HG03025 (cell line): ENCODE data around the gene BCR.
"Not testable (repeated sequence)": the region's sequence is repeated elsewhere in the genome, so short reads cannot be mapped to it uniquely, and the experiment has no call there.

Experiments
- ATAC-seq: cut with Tn5 transposase; IDR thresholded peaks from one replicate; pipeline ENCODE4 v1.9.1; 2021; ENCODE audit warnings: mild to moderate bottlenecking, moderate library complexity; ENCODE audit not compliant: unreplicated experiment, low FRiP score

Gene BCR

DNA sequence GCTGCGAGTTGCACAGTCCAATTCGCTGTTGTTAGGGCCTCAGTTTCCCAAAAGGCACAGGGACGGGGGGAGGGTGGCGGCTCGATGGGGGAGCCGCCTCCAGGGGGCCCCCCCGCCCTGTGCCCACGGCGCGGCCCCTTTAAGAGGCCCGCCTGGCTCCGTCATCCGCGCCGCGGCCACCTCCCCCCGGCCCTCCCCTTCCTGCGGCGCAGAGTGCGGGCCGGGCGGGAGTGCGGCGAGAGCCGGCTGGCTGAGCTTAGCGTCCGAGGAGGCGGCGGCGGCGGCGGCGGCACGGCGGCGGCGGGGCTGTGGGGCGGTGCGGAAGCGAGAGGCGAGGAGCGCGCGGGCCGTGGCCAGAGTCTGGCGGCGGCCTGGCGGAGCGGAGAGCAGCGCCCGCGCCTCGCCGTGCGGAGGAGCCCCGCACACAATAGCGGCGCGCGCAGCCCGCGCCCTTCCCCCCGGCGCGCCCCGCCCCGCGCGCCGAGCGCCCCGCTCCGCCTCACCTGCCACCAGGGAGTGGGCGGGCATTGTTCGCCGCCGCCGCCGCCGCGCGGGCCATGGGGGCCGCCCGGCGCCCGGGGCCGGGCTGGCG, at the start of gene BCR:
Gene BCR, plus strand, starts transcription at position 209 of the 592 bp plus-strand sequence. CDS start 452 bp downstream, outside the sequence.
- ATAC-seq, result peak; percentile 47

DNA sequence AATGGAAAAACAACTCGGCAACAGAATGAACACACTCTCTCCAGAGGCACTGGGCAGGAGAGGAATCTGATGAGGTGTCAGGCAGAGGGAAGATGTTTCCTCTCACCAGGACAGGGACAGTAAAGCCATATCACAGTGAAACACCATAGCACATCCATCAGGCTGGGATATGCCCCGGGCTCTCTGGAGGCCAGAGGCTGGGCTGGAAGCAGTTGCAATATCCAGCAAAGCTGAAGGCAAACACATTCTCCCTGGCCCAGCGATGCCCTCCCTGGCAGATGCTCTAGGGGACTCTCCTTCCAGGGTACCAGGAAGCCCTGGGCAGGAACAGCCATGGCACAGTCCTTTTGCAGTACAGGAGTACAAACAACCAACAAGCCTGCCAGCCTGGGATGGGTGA, 49.6 kb upstream of the BCR start:
- ATAC-seq, result no peak

DNA sequence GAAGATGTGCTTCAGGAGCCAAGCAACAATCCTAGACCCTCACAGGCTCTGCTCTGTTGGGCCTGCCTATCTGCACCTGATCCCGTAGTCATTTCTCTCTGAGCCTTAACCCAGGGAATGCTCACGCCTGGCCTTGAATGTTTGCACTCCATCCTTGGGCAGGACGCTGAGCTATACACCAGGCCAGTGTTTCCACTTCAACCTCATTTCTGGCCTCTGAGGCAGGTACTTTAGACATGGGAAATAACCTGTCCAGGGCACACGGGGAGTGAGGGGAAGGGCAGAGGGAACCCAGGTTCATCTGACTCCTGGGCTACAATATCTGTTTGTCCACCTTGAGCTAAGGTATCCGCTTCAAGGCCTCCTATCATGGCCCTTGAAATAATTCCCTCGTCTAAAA, 48.4 kb upstream of the BCR start:
- no peak for ATAC-seq

DNA sequence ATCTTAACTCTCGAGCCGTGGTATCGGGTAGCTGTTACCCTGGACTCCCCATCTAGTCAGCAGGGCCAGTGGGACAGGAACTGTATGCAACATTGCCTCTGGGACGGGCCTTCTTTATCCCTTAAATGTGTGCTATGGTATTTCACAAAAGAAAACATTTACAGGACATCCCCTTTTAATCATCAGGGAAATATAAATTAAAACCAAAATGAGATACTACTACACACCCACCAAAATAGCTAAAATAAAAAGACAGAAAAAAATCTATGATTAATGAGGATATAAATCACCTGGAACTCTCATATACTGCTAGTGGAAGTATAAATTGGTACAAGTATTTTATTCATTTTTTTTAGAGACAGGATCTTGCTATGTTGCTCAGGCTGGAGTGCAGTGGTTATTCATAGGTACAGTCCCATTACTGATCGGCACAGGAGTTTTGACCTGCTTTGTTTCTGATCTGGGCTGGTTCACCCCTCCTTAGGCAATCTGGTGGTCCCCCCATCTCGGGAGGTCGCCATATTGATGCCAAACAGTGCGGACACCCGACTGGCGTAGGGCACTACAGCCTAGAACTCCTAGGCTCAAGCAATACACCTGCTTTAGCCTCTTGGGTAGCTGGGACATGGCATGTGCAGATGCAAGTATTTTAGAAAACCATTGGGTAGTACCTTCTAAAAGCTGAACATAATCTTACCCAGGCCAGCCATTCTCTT, 47.8 kb upstream of the BCR start:
- no peak for ATAC-seq

DNA sequence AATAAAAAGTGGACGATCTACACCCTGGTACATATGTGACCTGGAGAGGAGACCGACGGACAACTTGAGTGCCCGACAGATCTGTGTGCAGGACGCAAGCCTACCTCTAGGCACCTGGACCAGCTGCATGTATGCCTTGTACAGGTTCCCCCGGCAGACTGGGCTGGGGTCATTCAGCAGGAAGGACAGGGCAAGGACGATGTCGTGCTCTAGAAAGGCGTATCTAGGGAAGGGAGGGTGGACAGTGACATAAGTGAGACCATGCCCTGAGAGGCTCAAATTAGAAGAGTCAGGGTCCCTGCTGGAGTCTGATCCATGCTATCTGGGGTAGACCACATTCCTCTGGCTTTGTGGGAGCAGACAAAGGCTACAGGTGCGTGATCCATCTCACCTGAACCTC, 46.4 kb upstream of the BCR start:
- no peak for ATAC-seq

DNA sequence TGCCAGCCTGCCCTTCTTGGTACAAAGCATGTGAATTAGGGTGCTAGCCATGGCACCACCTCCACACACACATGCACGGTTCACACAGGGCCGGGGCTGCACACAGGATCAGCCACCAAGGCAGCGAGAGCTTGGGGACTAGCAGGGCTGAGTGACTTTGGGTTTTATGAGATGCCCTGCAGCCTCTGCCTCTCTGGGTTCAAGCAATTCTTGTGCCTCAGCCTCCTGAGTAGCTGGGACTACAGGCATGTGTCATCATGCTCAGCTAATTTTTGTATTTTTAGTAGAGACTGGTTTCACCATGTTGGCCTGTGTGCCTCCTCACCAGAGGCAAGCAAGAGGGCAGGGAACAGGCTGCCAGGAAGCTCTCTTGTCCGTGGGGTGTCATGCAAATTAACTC, 43.3 kb upstream of the BCR start:
- not testable (repeated sequence) for ATAC-seq

DNA sequence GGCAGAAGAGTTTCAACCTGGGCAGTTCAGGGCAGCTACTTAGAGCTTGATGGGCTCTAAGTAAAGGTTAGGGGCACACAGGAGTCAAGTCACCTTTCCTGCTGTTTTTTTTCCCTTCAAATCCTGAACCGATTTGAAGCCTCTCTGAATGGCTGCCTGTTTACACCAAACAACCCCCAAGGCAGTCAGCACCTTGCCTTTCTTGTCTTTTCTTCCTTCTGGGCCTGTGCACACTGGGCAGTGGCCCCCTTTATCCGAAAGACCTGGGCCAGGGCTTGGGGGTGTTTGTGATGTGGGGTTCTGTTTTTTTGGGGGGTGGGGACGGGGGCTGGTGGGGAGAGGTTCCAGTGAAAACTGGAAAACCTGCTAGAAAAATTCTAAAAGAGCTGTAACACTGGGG, 42.8 kb upstream of the BCR start:
- ATAC-seq, result no peak

DNA sequence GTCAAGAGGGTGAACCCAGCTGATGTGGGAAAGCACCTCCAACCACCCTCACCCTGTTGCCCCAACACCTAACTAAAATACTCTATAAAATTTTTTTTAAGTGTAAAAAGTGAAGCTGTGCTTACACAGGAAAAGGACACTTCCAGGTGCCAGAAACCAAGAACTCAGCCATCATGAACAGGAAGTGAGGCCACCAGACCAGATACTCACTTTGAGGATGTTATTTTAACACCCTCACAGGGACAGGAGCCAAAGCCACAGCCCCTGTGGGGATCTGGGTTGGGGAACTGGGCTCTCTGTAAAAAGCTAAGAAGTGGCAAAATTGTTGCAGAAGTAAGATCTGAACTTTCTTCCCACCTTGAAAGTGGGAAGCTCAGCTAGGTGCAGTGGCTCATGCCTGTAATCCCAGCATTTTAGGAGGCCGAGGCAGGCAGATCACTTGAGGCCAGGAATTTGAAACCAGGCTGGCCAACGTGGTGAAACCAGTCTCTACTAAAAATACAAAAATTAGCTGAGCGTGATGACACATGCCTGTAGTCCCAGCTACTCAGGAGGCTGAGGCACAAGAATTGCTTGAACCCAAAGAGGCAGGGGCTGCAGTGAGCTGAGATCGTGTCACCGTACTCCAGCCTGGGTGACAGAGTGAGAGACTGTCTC, 42.3 kb upstream of the BCR start:
- no peak for ATAC-seq

DNA sequence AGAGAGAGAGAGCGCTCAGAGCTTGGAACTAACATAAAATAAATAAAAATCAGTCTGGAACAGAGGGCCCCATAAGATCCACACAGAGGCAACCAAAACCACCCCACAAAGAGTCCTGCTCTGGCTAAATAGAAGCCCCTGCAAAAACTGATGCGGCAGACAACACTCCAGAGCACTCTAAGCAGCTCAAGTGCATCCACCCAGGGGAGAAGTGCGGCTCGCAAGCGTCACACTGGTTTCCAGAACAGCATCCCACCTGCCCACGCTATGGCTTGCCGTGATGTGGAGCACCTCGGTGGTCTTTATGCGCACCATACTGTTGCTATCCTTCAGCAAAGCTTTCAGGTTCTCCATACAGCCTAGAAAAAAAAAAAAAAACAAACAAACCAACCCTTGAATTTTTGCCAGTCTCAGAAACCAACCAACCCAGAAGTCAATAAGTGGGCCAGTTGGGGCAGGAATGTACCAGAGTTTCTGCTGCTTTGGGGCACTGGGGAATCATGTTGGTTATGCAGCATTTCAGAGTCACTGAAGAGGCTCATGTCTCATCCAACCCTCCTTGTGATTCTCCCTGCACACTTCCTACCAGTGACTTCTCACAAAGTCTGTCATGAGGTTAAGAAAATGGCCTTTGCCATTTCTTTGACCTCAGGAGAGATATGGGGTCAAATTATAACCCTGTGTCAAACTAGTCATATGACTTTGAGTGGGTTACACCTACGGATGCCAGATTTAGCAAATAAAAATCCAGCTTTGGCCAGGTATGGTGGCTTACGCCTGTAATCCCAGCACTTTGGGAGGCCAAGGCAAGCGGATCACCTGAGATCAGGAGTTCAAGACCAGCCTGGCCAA, 41.5 kb upstream of the BCR start:
- ATAC-seq, result no peak

DNA sequence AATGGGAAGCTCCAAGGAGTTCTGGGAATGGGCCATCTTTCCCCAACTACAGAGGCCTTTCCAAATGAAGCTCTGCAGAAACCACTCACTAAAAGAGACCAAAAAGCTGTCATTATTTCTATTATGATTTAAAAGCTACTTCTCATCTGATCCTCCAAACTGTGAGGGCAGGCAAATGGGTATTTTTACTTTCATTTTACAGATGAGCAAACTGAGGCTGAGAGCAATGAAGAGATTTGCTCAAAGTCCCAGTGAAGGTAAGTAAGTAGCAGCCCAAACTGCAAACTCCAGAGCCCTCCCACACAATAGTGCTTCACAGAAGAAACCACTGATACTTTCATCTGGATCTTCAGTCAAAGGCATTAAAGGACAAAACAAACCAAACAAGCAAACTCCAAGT, 39.9 kb upstream of the BCR start:
- ATAC-seq, result no peak

DNA sequence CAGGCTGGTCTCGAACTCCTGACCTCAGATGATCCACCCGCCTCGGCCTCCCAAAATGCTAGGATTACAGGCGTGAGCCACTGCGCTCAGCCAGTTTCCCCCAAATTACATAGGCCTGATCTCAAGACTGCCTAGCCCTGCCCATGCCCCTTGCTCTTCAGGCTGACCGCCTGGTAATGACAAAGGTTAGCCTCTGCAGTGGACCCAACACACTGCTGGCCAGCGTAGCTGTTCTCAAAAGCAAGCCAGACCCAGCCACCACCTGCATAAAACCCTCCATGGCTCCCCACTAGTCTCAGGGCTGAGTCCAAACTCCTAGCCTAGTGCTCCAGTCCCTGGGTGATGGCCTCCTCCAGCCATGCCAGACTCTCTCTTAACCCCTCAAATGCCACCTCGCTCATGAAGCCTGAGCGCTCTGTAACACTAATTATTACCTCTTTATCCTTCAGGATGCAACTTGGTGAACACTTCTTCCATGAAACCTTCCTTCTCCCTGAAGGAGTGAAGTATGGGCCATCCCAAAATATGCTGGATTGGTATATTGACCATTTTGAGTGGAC, 37.7 kb upstream of the BCR start:
- no peak for ATAC-seq

DNA sequence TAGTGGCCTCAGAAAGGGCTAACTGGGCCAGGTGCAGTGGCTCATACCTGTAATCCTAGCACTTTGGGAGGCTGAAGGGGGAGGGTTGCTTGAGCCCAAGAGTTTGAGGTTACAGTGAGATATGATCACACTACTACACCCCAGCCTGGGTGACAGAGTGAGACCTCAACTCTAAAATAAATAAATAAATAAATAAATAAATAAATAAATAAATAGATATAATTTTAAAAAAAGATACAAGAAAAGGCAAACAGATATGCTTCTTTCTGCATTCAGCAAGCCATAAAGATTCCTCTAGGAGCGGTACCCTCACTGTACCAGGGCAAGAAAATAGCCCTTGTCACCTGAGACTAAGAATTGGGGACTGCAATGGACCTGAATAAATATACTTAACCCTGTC, 37.2 kb upstream of the BCR start:
- ATAC-seq, result no peak

DNA sequence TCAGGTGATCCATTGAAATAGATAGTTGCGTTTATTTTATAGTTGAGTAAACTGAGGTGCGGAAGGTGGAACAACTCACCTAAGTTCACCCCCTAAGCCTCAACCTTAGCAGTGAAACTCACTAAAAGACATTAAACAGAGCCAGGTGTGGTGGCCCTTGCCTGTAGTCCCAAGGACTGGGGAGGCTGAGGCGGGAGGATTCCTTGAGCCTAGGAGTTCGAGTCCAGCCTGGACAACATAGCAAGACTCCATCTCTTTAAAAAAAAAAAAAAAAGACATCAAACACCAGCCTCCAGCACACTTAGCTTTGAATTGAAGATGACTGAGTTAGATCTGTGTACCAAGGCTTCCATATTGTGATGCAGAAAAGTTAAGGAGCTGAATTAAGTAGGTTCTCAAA, 35.9 kb upstream of the BCR start:
- ATAC-seq, result no peak

DNA sequence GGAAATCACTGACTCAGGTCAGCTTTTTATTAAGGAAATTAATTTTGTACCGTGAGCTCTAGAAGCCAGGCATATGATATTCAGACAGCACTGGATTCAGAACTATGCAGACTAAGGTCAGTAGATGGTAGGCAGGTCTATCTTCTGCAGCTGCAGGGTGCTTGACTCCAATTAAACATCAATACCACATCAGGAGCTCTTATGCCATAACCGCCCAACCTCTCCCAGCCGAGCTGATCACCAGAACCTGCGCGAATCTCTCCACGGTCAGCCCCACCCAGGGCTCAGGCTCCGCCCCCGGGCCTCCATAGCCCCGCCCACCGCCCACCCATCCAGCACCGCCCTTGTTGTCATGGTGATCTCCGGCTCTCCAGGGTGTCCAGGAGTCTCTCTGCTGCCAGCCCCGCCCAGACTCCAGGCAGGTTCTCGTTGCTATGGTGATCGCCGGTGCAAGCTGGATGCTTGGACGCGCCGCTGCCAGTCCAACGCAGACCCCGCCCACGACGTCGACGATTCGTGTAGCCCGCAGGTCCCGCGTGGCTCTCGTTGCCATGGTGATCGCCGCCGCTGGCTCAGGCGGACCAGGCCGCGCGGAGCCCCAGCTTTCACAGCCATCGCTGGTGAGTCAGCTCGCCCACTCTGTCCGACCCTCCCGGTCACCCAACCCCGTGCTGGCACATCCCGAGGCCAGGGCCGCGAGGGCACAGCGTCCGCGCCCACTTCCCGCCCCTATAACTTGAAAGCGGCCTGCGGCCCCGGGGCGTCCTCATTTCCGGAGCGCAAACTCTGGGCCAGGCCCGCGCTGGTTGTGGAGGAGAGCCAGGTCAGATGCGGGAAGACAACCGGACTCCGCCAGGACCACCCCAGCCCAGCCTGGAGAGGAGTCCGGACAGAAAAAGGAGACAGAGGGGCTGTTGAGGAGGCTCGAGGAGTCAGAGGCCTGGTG, 35.1 kb upstream of the BCR start, which contains the start of gene RAB36:
Gene RAB36, plus strand, starts transcription at position 546 of the 946 bp plus-strand sequence. CDS start 1,140 bp downstream, outside the sequence.
- ATAC-seq, result no peak

DNA sequence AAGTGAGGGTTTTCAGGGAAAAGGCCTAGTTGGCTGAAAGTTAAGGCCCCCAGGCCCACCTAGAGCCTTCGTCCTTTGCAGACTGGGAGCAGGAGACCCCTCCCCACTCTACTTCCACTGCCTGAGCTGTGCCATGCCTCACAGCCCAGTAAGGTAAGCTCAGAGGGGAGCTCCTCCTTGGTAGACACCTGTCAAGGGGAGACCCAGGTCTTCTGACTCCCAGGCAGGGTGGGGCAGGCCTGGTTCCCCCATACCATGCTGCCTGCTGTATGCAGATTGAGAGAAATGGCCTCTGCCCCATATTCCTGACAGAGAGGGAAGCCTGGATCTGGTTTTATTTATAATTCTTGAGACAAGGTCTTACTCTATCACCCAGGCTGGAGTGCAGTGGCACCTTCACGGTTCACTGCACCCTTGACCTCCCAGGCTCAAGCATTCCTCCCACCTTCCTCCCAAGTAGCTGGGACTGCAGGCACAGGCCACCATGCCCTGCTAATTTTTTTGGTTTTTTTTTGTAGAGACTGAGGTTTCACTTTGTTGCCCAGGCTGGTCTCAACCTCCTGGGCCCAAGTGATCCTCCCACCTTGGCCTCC, 34.3 kb upstream of the BCR start:
- no peak for ATAC-seq

DNA sequence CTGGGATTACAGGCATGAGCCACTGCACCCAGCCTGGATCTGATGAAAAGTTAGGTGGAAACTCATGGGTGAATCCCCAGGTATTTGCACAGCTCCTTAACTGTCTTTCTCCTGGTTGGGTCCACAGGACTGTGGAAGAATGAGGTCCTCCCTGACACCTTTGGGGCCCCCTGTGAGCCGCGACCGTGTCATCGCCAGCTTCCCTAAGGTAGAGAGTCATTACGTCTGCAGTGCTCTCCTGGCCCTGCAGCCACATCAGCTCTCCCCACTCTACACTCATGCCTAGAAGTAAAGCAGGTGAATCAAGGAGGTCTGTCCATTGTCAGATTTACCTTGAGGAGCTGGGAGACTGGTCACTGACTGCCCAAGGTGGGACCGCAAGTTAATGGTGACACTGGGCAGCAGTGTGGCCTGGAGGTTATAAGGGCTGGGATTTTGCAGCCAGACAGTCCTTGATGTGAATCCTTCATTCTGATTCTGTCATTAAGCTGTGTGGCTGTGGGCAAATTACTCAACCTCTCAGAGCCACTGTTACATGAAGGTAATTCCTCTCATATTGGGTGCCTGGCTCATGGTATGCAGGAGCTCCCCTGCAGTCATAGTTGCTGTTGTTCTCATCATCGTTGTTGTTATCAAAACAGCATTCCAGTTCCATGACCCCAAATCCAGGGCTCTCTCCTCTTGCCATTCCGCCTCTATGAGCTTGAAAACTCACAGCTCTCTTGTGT, 33.7 kb upstream of the BCR start:
- ATAC-seq, result no peak

DNA sequence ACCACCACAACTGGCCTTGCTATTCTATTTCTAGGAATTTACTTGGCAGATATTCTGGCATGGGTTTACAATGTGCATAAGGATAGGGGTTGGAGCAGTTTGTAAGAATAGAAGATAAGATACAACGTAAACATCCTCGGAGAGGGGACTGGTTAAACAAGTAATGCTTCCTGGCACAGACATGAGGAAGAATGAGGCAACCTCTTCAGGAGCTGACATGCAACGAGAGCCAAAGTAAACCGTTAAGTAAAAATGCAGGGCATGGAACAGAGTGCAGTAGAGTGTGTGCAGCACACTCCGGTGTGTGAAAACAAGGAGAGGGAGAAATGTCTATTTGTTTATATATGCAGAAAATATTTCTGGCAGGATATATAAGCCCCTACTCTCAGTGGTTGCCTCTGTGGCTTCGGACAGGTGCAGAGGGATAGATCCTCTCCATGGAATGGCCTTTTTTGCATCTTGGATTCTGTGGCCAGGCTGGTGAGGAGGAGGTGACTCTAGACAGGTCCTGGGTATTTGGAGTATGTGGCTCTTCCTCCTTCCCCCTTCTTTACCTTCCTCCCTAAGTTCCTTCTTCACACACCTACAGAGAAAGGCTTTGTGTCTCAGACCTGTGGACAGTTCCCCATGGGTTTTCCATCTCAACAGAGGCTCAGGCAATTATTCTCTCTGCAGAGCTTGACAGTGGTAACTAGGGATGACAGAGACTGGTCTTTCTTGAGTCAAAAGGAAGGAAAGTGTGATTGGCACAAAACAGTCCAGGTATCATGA, 32.5 kb upstream of the BCR start:
- no peak for ATAC-seq

DNA sequence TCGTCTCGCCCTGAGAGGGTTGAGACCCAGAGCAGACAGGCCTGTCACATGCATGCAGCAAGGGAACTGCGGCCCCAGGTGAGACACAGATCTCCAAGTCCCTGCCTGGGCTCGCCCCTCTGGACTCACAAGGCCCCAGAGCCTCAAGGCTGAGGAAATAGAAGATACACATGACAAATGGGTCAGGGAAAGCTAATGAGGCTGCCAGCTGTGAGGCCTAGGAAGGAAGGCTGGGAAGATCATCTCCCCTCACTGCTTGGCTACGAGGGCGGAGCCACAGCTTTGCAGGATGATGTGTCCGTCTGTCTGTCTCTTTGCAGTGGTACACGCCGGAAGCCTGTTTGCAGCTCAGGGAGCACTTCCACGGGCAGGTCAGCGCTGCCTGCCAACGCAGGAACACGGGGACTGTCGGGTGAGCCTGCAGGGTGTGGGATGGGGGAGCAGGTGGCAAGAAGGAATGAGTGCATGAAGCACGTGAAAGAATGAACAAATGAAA, 30.5 kb upstream of the BCR start:
- no peak for ATAC-seq
